A549 (cell line): ENCODE data around the gene SOS2. TPM values are rescaled to one million over a fixed set of nuclear protein-coding genes. Genes with fewer than 3 reads are reported as not detected.

Experiments used
- ATAC-seq, 2 experiments: fragments of 200-7000 bp in 1 of 2; fragments of >200 bp in 1 of 2; cut with Nextera tagmentation in 1 of 2; cut with Tn5 transposase in 1 of 2; 3 replicates each; pipeline versions ENCODE4 v1.8.0 to v1.9.1; 2018 to 2020; ENCODE audit warnings: mild to moderate bottlenecking in 1 of 2, moderate library complexity in 1 of 2
- CTCF ChIA-PET: fragments of 300-600 bp; sonication (Branson Sonifier 250); formaldehyde crosslinking; extraction: SDS; loops from one replicate; lab custom pipeline; 2021; ENCODE audit warnings: antibody characterized with exemption, inconsistent platforms; lab: Yijun Ruan, JAX
- POLR2A ChIA-PET: fragments of 350-600 bp; formaldehyde crosslinking; extraction: SDS; loops from one replicate; lab custom pipeline; 2021; ENCODE audit warnings: antibody characterized with exemption, inconsistent platforms; lab: Yijun Ruan, JAX
- DNase-seq, 2 experiments: peaks; one replicate each; pipeline versions ENCODE4 v3.0.0 to v3.0.0-alpha.2; 2011 to 2016; ENCODE audit warnings: low read depth in 1 of 2, low spot score in 1 of 2
- FAIRE-seq: peaks from 2 replicates; lab custom pipeline; 2011; peaks lifted over from hg19 to GRCh38; lab: Jason Lieb, UNC
- H3K27ac ChIP-seq, 2 experiments: fragments of >200 bp; sonication (Bioruptor Twin); formaldehyde crosslinking; 3 replicates each; pipeline ENCODE4 v1.5.1; 2016 to 2017
- H3K4me1 ChIP-seq: fragments of >200 bp; sonication (Bioruptor Twin); formaldehyde crosslinking; 3 replicates; pipeline ENCODE4 v1.6.1; 2016
- H3K4me2 ChIP-seq: fragments of >200 bp; sonication (Bioruptor Twin); formaldehyde crosslinking; 3 replicates; pipeline ENCODE4 v1.6.1; 2016
- H3K4me3 ChIP-seq: fragments of >200 bp; sonication (Bioruptor Twin); formaldehyde crosslinking; 3 replicates; pipeline ENCODE4 v1.5.1; 2016
- H3K9me3 ChIP-seq: fragments of >200 bp; sonication (Bioruptor Twin); formaldehyde crosslinking; 3 replicates; pipeline ENCODE4 v1.6.1; 2016
- ATOH8 ChIP-seq: fragments of 250-450 bp; sonication (Bioruptor Pico); IDR thresholded peaks from 2 replicates; pipeline ENCODE4 v1.5.0; 2020; ENCODE audit warnings: low read depth, mild to moderate bottlenecking, moderate library complexity
- BCL3 ChIP-seq: fragments of >200 bp; sonication (Bioruptor Twin); formaldehyde crosslinking; IDR thresholded peaks from 3 replicates; pipeline ENCODE4 v1.6.1; 2016
- CBX2 ChIP-seq: fragments of 200-600 bp; sonication (generic); IDR thresholded peaks from 2 replicates; pipeline ENCODE4 v1.6.1; 2016; ENCODE audit warnings: low read depth, mild to moderate bottlenecking, borderline replicate concordance
- CEBPB ChIP-seq, 2 experiments: fragments of >200 bp in 1 of 2; sonication (Bioruptor Twin) in 1 of 2; formaldehyde crosslinking in 1 of 2; IDR thresholded peaks; 2 replicates each; pipeline ENCODE4 v1.6.1; 2012 to 2016
- EHF ChIP-seq: fragments of 250-450 bp; sonication (Bioruptor Pico); IDR thresholded peaks from 2 replicates; pipeline ENCODE4 v1.5.0; 2020; ENCODE audit warnings: mild to moderate bottlenecking
- ELK1 ChIP-seq: fragments of 150-350 bp; IDR thresholded peaks from 2 replicates; pipeline ENCODE4 v1.6.1; 2014; ENCODE audit warnings: low read depth, mild to moderate bottlenecking, low read length
- HOXB13 ChIP-seq: fragments of 250-450 bp; sonication (Bioruptor Pico); IDR thresholded peaks from 2 replicates; pipeline ENCODE4 v1.5.0; 2020; ENCODE audit warnings: low read depth, mild to moderate bottlenecking, moderate library complexity
- JUN ChIP-seq, 2 experiments: fragments of >200 bp; sonication (Bioruptor Twin); formaldehyde crosslinking; IDR thresholded peaks; 2 replicates in 1 of 2; 3 replicates in 1 of 2; pipeline ENCODE4 v1.6.1; 2016 to 2017
- KDM1A ChIP-seq: fragments of 200-600 bp; sonication (generic); IDR thresholded peaks from 2 replicates; pipeline ENCODE4 v1.6.1; 2016; ENCODE audit warnings: low read depth, mild to moderate bottlenecking
- KDM5A ChIP-seq: fragments of 200-600 bp; sonication (generic); IDR thresholded peaks from 2 replicates; pipeline ENCODE4 v1.6.1; 2016; ENCODE audit warnings: antibody characterized with exemption, mild to moderate bottlenecking
- MAFK ChIP-seq: fragments of 450-650 bp; IDR thresholded peaks from 2 replicates; pipeline ENCODE4 v1.6.1; 2014; ENCODE audit not compliant: partially characterized antibody
- MAX ChIP-seq: IDR thresholded peaks from 2 replicates; pipeline ENCODE4 v1.6.1; 2012
- MAZ ChIP-seq: fragments of 150-350 bp; IDR thresholded peaks from 2 replicates; pipeline ENCODE4 v1.6.1; 2014; ENCODE audit warnings: antibody characterized with exemption, low read depth, low read length, borderline replicate concordance
- NFE2L2 ChIP-seq: fragments of 150-350 bp; conservative IDR thresholded peaks from 2 replicates; pipeline ENCODE4 v1.6.1; 2014; ENCODE audit warnings: low read length
- POLR2A ChIP-seq: IDR thresholded peaks from 2 replicates; pipeline ENCODE4 v1.6.1; 2012; ENCODE audit warnings: mild to moderate bottlenecking, low read length
- RFX5 ChIP-seq: fragments of 450-650 bp; IDR thresholded peaks from 2 replicates; pipeline ENCODE4 v1.7.1; 2014; ENCODE audit warnings: antibody characterized with exemption, mild to moderate bottlenecking, moderate library complexity
- RNF2 ChIP-seq: fragments of 200-600 bp; sonication (generic); IDR thresholded peaks from 2 replicates; pipeline ENCODE4 v1.6.1; 2016; ENCODE audit warnings: low read depth, mild to moderate bottlenecking, antibody characterized with exemption, moderate library complexity, borderline replicate concordance
- SMC3 ChIP-seq: fragments of >200 bp; sonication (Bioruptor Twin); formaldehyde crosslinking; IDR thresholded peaks from 3 replicates; pipeline ENCODE4 v1.6.1; 2018; ENCODE audit warnings: inconsistent platforms
- TP53 ChIP-seq: fragments of 250-450 bp; sonication (Bioruptor Pico); IDR thresholded peaks from 2 replicates; pipeline ENCODE4 v1.5.0; 2021; ENCODE audit warnings: mild to moderate bottlenecking, moderate library complexity
- USF2 ChIP-seq: fragments of 450-650 bp; IDR thresholded peaks from 2 replicates; pipeline ENCODE4 v1.6.1; 2014; ENCODE audit warnings: antibody characterized with exemption
- ZNF302 ChIP-seq: fragments of 250-450 bp; sonication (Bioruptor Pico); IDR thresholded peaks from 2 replicates; pipeline ENCODE4 v1.9.0; 2021; ENCODE audit warnings: inconsistent platforms, mild to moderate bottlenecking, moderate library complexity
- ZSCAN20 ChIP-seq: fragments of 250-450 bp; sonication (Bioruptor Pico); IDR thresholded peaks from 2 replicates; pipeline ENCODE4 v1.8.0; 2022; ENCODE audit warnings: mild to moderate bottlenecking, moderate library complexity
- WGBS: methylation state at CpG from one replicate; pipeline ENCODE4 v1.1.6; 2017; ENCODE audit errors: missing lambda C conversion rate; 5-methylcytosine and 5-hydroxymethylcytosine counted together
- polyA plus RNA-seq, 4 experiments: library from polyadenylated mRNA; depleted of rRNA in 3 of 4; stranded (reverse); fragments of >200 nt; fragmentation: RNase III in 1 of 4; extraction: RNeasy Plus Mini Kit Qiagen cat#74134 plus additional on column Dnase treatment in 1 of 4; gene quantifications; 2 replicates in 3 of 4; 3 replicates in 1 of 4; pipeline ENCODE4 v1.2.3, GENCODE V29; 2011 to 2017

SOS2 gene
- polyA plus RNA-seq, 2 of the 4 experiments (the other 2 are of a cell fraction) = 9.6 to 23.0 TPM

- TF ChIP-seq BCL3 (no peak), EHF (no peak), NFE2L2 (no peak), SMC3 (no peak), RFX5 (no peak)
Measured at GRCh38 chr14:50107850-50108249, 123.5 kb downstream of the SOS2 start (continued).

- FAIRE-seq (no peak), ATAC-seq (peak in 1 of 2 experiments; percentile 39; a peak in 3 of 6 replicates), DNase-seq (no peak)
- Histone ChIP-seq H3K4me2 (no peak overlapping the region), H3K4me1 (peaks cover 15% of the 10 kb centered on the region; the same call in 2 of the 3 replicates), H3K27ac (no peak overlapping the region), H3K9me3 (no peaks in the 10 kb centered on the region), H3K4me3 (no peak overlapping the region)
- POLR2A ChIA-PET = interaction anchor here (3.6 kb wide), 1 partner anchor 244 kb away, joined by 18 read pairs; no protein-coding TSS in a partner anchor
- TF ChIP-seq ZSCAN20 (CRISPR knock-in tag) (no peak), CBX2 (no peak), MAZ (no peak), HOXB13 (CRISPR knock-in tag) (no peak), TP53 (CRISPR knock-in tag) (no peak), KDM1A (no peak), MAX (no peak), POLR2A (no peak), ELK1 (no peak), MAFK (no peak), JUN (IDR thresholded peaks at IDR 0.05) (no peak), CEBPB (IDR thresholded peaks at IDR 0.05) (no peak)
- CTCF ChIA-PET = interaction anchor here (0.5 to 13.3 kb wide), 10 partner anchors 10 to 254 kb away, joined by 3 to 259 read pairs (median 6); partner anchors contain the start of gene NEMF
- 89% methylated on average over 4 of the region's 4 CpGs for WGBS
Measured at GRCh38 chr14:50106178-50106577, 125.2 kb downstream of the SOS2 start.

GRCh38 chr14:50103558-50103957, 127.8 kb downstream of the SOS2 start:
- Histone ChIP-seq H3K9me3 (no peaks in the 10 kb centered on the region), H3K27ac (peak overlapping the region in 1 of 2 experiments; percentile 1; a peak in 1 of 6 replicates), H3K4me3 (no peak overlapping the region), H3K4me1 (peaks cover 15% of the 10 kb centered on the region; the same call in 2 of the 3 replicates), H3K4me2 (no peak overlapping the region)
- TF ChIP-seq KDM5A (no peak), RNF2 (no peak), ATOH8 (CRISPR knock-in tag) (no peak), ZNF302 (CRISPR knock-in tag) (no peak), NFE2L2 (no peak), USF2 (no peak)
- ATAC-seq (no peak), DNase-seq (no peak), FAIRE-seq (no peak)
- POLR2A ChIA-PET = interaction anchor here (3.6 kb wide), 1 partner anchor 241 kb away, joined by 18 read pairs; no protein-coding TSS in a partner anchor
- 88% methylated on average over 6 of the region's 6 CpGs for WGBS
- CTCF ChIA-PET = interaction anchor here (0.8 to 13.3 kb wide), 22 partner anchors 9 to 428 kb away, joined by 3 to 259 read pairs (median 4); partner anchors contain the start of genes MAP4K5 and NEMF
